HepG2 (cell line): Measurements from ENCODE around the gene RILP.

Source experiments
- POLR2A ChIP-seq, 2 experiments: IDR thresholded peaks; 2 replicates each; pipeline ENCODE4 v1.6.1; 2011; ENCODE audit warnings: low read depth in 2 of 2, low read length in 2 of 2, mild to moderate bottlenecking in 1 of 2, moderate library complexity in 1 of 2; ENCODE audit not compliant: insufficient read depth in 1 of 2
- SOX6 ChIP-seq, 2 experiments: fragments of 450-650 bp in 1 of 2; sonication (generic) in 1 of 2; formaldehyde crosslinking in 1 of 2; IDR thresholded peaks; 2 replicates each; pipeline versions ENCODE4 v1.4.0 to v1.6.1; 2017 to 2020; ENCODE audit warnings: antibody characterized with exemption in 1 of 2, mild to moderate bottlenecking in 1 of 2, missing genetic modification reagents in 1 of 2
- ZKSCAN5 ChIP-seq: sonication (generic); formaldehyde crosslinking; IDR thresholded peaks from 2 replicates; pipeline ENCODE4 v1.5.1; 2020; ENCODE audit warnings: mild to moderate bottlenecking, missing genetic modification reagents
- ZNF331 ChIP-seq: sonication (generic); formaldehyde crosslinking; IDR thresholded peaks from 2 replicates; pipeline ENCODE4 v1.4.0; 2020; ENCODE audit warnings: missing genetic modification reagents
- ZNF550 ChIP-seq: sonication (generic); formaldehyde crosslinking; IDR thresholded peaks from 2 replicates; pipeline ENCODE4 v1.4.0; 2020; ENCODE audit warnings: mild to moderate bottlenecking, missing genetic modification reagents, borderline replicate concordance
- ZNF761 ChIP-seq: sonication (generic); formaldehyde crosslinking; conservative IDR thresholded peaks from 2 replicates; pipeline ENCODE4 v1.4.0; 2020; ENCODE audit warnings: mild to moderate bottlenecking, missing genetic modification reagents

- no peak for TF ChIP-seq ZKSCAN5 (CRISPR knock-in tag)
- TF ChIP-seq SOX6 (IDR thresholded peaks at IDR 0.05): no peak
- TF ChIP-seq SOX6 (CRISPR knock-in tag; IDR thresholded peaks at IDR 0.05): no peak
- TF ChIP-seq ZNF550 (CRISPR knock-in tag): no peak
- TF ChIP-seq POLR2A (IDR thresholded peaks at IDR 0.05; ENCODE audit: insufficient read depth in 1 of 2, low read depth in 2 of 2, low read length in 2 of 2): no peak
- TF ChIP-seq ZNF331 (CRISPR knock-in tag): no peak
- TF ChIP-seq ZNF761: no peak
Measured at GRCh38 chr17:1623057-1623630, 26.5 kb downstream of the RILP start.
